ENCODE data around the gene TUBA3D.
"Not testable (repeated sequence)": the region's sequence is repeated elsewhere in the genome, so short reads cannot be mapped to it uniquely, and the experiment has no call there.

Gene TUBA3D

DNA sequence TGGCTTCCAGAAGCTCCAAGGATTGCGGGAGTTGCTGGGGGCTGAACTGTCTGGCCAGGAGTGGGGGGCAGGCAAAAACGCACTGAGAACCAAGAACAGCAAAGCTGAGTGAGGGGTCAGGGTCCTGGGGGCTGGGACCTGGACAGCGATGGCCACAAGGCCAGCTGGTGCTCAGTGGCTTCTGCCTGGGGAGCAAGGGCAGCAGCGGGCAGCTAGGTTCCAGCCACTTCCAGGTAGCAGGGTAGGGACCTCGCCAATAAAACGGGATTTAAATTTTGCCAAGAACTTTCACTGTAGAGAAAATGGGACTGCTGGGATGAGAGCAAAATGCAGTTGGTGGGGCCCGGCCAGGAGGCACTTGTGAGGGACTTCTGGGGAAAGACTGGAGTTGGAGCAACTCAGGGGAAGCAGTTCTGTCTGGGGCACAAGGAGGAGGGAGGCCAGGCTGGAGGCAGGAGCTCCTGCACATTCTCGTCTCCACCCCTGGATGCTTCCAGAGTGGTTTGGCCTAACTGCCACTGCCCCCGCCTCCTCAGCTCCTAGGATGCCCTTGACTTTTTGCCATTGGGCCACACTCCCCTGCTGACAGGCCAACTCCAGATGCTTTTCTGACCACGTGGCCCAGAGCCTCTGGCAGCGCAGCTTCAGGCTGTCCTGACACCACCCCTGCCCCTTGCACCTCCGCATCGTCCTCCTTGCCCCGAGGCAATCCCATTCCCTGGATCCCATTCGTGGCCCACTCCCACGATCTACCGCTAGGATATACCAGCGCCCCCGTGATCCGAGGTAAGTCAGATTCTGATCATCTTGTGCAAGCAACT is 46.3 kb downstream of the TUBA3D start:
- no peak overlapping the region for H3K4me3 ChIP-seq (ENCODE audit: low read depth, low read length)
- TF ChIP-seq, protein P1, sequence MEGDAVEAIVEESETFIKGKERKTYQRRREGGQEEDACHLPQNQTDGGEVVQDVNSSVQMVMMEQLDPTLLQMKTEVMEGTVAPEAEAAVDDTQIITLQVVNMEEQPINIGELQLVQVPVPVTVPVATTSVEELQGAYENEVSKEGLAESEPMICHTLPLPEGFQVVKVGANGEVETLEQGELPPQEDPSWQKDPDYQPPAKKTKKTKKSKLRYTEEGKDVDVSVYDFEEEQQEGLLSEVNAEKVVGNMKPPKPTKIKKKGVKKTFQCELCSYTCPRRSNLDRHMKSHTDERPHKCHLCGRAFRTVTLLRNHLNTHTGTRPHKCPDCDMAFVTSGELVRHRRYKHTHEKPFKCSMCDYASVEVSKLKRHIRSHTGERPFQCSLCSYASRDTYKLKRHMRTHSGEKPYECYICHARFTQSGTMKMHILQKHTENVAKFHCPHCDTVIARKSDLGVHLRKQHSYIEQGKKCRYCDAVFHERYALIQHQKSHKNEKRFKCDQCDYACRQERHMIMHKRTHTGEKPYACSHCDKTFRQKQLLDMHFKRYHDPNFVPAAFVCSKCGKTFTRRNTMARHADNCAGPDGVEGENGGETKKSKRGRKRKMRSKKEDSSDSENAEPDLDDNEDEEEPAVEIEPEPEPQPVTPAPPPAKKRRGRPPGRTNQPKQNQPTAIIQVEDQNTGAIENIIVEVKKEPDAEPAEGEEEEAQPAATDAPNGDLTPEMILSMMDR (IDR thresholded peaks at IDR 0.05; ENCODE audit: insufficient read depth, low read depth, low read length, missing control alignments) = no peak
- DNase-seq (ENCODE audit: low read depth) = no peak

DNA sequence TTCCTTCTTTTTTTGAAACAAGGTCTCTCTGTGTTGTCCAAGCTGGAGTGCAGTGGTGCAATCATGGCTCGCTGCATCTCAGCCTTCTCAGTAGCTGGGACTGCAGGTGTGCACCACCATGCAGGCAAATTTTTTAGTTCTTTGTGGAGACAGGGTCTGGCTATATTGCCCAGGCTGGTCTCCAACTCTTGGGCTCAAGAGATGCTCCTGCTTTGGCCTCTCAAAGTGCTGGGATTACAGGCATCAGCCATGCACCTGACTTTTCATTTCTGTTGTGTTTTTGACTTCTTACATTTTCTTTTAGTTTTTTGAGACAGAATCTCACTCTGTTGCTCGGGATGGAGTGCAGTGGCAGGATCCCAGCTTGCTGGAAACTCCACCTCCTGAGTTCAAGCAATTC is 49.3 kb downstream of the TUBA3D start:
- not testable (repeated sequence) for H3K4me3 ChIP-seq (ENCODE audit: low read depth, low read length); DNase-seq (ENCODE audit: low read depth)

DNA sequence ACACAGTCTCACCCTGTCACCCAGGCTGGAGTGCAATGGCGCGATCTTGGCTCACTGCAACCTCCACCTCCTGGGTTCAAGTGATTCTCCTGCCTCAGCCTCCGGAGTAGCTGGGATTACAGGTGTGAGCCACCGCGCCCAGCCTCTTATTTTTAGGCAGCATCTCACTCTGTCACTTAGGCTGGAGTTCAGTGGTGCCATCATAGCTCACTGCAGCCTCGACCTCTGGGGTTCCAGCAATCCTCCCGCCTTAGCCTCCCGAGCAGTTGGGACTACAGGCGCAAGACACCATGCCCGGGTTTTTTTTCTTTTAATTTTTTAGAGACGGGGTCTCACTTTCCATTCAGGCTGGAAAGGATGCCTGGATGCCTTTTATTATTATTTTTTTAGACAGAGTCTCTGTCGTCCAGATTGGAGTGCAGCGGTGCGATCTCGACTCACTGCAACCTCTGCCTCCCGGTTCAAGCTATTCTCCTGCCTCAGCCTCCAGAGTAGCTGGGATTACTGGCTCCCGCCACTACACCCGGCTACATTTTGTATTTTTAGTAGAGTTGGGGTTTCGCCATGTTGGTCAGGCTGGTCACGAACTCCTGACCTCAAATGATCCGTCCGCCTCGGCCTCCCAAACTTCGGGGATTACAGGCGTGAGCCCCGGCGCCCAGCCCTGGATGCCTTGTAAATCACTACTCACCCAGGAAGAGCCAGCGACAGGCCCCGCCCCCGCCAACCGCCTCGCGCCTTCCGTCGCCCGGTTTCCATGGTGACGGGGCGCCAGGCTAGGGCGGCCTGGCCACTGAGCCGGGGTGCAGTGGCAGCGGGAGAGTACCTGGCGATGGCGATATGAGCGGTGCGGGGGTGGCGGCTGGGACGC is 51.4 kb downstream of the TUBA3D start, which contains the start of gene CCDC74A:
TSS of gene CCDC74A (plus strand) at position 758 of the 871 bp plus-strand sequence. CDS start at position 841, 83 bp downstream.
- peak within 1 kb of the TSS; percentile 87 for H3K4me3 ChIP-seq (ENCODE audit: low read depth, low read length)
- DNase-seq (ENCODE audit: low read depth) = peak; percentile 86

DNA sequence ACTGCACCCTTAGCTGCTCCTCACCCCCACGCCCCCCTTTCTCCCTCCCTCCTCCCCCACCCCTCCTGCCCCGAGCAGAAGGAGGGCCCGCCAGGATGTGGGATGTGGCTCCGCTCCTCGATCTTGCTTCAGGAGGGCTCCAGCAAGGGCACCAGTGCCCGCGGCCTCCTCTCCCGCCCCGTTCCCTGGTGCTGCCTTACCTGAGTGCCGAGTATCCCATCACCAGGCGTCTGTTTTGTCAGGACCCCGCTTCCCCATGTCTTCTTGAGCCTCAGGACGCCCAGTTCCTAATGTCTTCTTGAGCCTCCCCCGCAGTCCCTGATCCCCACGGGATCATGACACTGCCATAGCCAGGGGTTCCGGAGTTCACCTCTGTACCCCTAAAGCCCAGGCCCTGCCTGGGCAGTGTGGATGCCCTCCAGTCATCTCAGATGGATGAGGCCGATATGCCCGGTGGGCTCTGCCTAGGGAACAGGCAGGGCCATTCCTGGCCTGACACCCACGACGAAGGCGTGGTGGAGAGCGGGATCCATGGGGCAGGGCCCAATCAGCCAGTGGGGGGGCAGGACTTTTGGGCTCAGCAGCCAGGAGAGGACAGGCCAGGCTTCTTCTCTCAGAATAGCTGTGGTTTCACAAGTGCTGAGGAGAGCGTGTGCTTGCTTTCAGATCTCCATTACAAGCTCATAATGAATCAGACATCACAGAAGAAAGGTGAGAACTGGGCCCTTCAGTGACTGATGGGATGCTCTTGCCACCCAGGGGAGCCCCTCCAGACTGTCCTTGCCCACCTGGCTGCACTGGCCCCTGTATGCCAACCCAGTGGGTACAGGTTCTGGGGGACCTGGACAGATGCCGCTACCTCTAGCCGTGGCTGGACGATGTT is 53.3 kb downstream of the TUBA3D start:
- DNase-seq (ENCODE audit: low read depth) = peak; percentile 83
- H3K4me3 ChIP-seq (ENCODE audit: low read depth, low read length) = peak overlapping the region; percentile 87

DNA sequence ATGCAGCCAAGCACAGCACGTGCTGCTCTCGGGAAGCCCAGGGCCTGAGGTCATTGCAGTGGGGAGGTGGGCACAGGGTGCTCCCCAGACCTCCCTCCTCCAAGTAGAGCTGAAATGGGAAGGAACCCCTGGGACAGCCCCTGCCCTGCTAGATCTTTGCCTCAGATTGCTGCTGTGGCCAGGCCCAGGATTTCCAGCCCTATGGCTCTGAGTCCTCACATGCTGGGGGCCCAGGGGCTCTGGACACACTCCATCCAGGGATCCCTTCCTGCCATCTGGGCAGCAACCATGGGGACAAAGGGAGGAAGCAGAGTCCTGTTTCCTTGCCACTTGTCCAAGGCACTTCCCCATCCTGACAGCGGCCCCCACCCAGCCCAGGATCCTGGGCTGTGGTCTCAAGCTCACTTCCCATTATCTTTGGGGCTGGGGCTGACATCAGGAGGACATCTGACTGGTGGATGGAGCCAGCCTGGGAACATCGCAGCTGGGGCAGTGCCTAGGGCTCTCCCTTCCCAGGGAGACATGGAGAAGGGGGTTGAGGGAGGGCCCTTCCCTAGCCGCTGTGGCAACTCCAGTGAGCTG is 54.0 kb downstream of the TUBA3D start:
- DNase-seq (ENCODE audit: low read depth) = not testable (repeated sequence)
- peak overlapping the region; percentile 87 for H3K4me3 ChIP-seq (ENCODE audit: low read depth, low read length)

DNA sequence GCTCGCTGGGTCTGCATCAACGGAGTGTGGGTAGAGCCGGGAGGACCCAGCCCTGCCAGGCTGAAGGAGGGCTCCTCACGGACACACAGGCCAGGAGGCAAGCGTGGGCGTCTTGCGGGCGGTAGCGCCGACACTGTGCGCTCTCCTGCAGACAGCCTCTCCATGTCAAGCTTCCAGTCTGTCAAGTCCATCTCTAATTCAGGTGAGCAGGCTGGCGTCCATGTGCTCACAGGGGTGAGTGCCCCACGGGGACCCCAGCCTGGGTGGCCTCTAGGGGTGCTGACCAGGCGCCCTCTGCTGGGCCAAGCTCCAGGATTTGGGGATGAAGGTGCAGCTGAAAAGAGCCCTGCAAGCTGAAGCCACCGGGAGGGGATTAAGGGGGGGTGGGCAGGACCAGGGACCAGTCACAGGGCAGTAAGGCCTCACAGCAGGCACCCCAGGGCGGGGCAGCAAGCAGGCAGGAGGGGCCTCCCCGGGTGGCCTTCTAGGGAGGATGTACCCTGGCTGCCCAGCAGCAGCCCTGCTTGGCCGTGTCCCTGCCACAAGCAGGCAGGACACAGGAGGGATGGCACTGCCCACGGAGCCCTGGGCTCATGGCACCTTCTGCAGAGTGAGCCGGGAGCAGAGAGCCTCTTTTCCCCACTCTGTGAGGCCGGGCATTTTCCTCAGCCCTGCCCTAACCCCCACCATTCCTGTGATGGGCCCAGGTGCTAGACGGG is 54.9 kb downstream of the TUBA3D start:
- not testable (repeated sequence) for DNase-seq (ENCODE audit: low read depth); H3K4me3 ChIP-seq (ENCODE audit: low read depth, low read length)

DNA sequence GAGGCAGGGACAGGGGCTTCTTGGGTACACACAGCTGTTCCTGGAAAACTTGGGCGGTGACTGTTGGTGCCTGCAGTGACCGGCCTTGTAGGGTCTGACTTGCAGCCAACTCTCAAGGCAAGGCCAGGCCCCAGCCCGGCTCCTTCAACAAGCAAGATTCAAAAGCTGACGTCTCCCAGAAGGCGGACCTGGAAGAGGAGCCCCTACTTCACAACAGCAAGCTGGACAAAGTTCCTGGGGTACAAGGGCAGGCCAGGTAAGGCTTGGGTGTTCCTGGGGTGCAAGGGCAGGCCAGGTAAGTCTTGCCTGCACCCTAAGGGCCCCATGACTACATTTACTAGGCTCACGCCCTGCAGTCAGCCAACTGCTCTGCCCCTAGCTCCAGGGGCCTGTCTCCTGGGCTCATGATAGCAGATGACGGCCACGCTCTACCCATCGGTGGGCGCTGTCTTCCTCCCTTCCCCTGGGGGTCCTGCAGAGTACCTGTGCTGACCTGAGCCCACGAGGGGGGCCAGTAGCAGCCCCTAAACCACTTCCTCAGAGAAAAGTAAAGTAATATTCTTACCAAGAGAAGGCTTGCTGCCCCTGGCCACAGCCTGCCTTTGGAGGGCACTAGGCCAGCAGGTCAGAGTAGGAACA is 55.7 kb downstream of the TUBA3D start:
- not testable (repeated sequence) for H3K4me3 ChIP-seq (ENCODE audit: low read depth, low read length); DNase-seq (ENCODE audit: low read depth)

Data from GM12865 (cell line).